Endothelial cell of umbilical vein (primary cell): Measurements from ENCODE around the gene ERBB3. TPM values are rescaled to one million over a fixed set of nuclear protein-coding genes. Genes with fewer than 3 reads are reported as not detected.

ENCODE experiments used
- BruUV-seq: library from RNA; stranded (reverse); fragments of 400-500 nt; replicated peaks from 2 replicates; lab custom pipeline; 2021; lab: Mats Ljungman, UMichigan
- CTCF ChIA-PET: fragments of 300-600, 350-600 bp; sonication (Branson Sonifier 250); formaldehyde crosslinking; loops from one replicate; lab custom pipeline; 2021; ENCODE audit warnings: antibody characterized with exemption, inconsistent platforms; lab: Charles Lee
- POLR2A ChIA-PET: fragments of 300-600, 350-600 bp; sonication (Branson Sonifier 250); formaldehyde crosslinking; loops from one replicate; lab custom pipeline; 2021; ENCODE audit warnings: antibody characterized with exemption, inconsistent platforms; lab: Charles Lee
- DNase-seq: peaks from one replicate; pipeline ENCODE4 v3.0.0-alpha.2; 2011; ENCODE audit warnings: low read depth, low spot score
- FAIRE-seq: peaks from 2 replicates; lab custom pipeline; 2011; peaks lifted over from hg19 to GRCh38; lab: Jason Lieb, UNC
- H2AFZ ChIP-seq: 2 replicates; pipeline ENCODE4 v1.6.0; 2012; ENCODE audit warnings: low read depth, low read length, control low read depth, inconsistent platforms
- H3K27ac ChIP-seq: 2 replicates; pipeline ENCODE4 v1.5.1; 2011; ENCODE audit warnings: low read depth, mild to moderate bottlenecking, control low read depth, low read length, moderate library complexity; ENCODE audit not compliant: insufficient read depth
- H3K27me3 ChIP-seq, 2 experiments: 2 replicates each; pipeline versions ENCODE4 v1.6.0 to v1.6.1; 2011; ENCODE audit warnings: low read length in 2 of 2, mixed read lengths in 1 of 2; ENCODE audit not compliant: control insufficient read depth in 2 of 2, insufficient read depth in 2 of 2
- H3K36me3 ChIP-seq, 2 experiments: 2 replicates in 1 of 2; 3 replicates in 1 of 2; pipeline ENCODE4 v1.5.1; 2011; ENCODE audit warnings: low read length in 2 of 2, mild to moderate bottlenecking in 1 of 2, moderate library complexity in 1 of 2; ENCODE audit not compliant: control insufficient read depth in 2 of 2, insufficient read depth in 2 of 2; ENCODE audit errors: extremely low read depth in 1 of 2
- H3K4me1 ChIP-seq: 3 replicates; pipeline ENCODE4 v1.5.1; 2011; ENCODE audit warnings: mild to moderate bottlenecking, low read length; ENCODE audit not compliant: control insufficient read depth, insufficient read depth; ENCODE audit errors: extremely low read depth
- H3K4me2 ChIP-seq: 2 replicates; pipeline ENCODE4 v1.6.1; 2011; ENCODE audit warnings: low read length, control low read depth, mixed read lengths; ENCODE audit not compliant: insufficient read depth
- H3K4me3 ChIP-seq, 3 experiments: fragments of 200-600 bp in 1 of 3; sonication (generic), shearing (Covaris generic) in 1 of 3; replicated peaks in 1 of 3; 2 replicates each; pipeline ENCODE4 v1.5.1; 2011 to 2016; ENCODE audit warnings: control low read depth in 3 of 3, low read length in 3 of 3, mild to moderate bottlenecking in 2 of 3, inconsistent platforms in 1 of 3, low read depth in 1 of 3, moderate library complexity in 1 of 3; ENCODE audit not compliant: insufficient read depth in 1 of 3
- H3K79me2 ChIP-seq: 2 replicates; pipeline ENCODE4 v1.6.0; 2012; ENCODE audit warnings: low read length, inconsistent platforms; ENCODE audit not compliant: control insufficient read depth, insufficient read depth
- H3K9ac ChIP-seq: replicated peaks from 2 replicates; pipeline ENCODE3; 2011; ENCODE audit warnings: low read length, control low read depth; ENCODE audit not compliant: insufficient read depth; ENCODE audit errors: extremely low read depth
- H3K9me1 ChIP-seq: replicated peaks from 3 replicates; pipeline ENCODE4 v1.6.0; 2011; ENCODE audit warnings: mild to moderate bottlenecking, low read length; ENCODE audit not compliant: control insufficient read depth, insufficient read depth; ENCODE audit errors: extremely low read depth
- H3K9me3 ChIP-seq: replicated peaks from 2 replicates; pipeline ENCODE4 v1.5.1; 2012; ENCODE audit warnings: low read length, inconsistent platforms; ENCODE audit not compliant: control insufficient read depth, insufficient read depth
- H4K20me1 ChIP-seq: replicated peaks from 2 replicates; pipeline ENCODE3; 2011; ENCODE audit warnings: mild to moderate bottlenecking, low read length; ENCODE audit not compliant: control insufficient read depth, insufficient read depth; ENCODE audit errors: extremely low read depth
- EZH2 ChIP-seq: IDR thresholded peaks from 2 replicates; pipeline ENCODE4 v1.6.1; 2012; ENCODE audit warnings: borderline replicate concordance, low read depth, mild to moderate bottlenecking, moderate library complexity, low read length, inconsistent platforms; ENCODE audit not compliant: severe bottlenecking
- FOS ChIP-seq: IDR thresholded peaks from 2 replicates; pipeline ENCODE4 v1.6.1; 2011; ENCODE audit warnings: mild to moderate bottlenecking, low read length, moderate library complexity, borderline replicate concordance; ENCODE audit not compliant: insufficient read depth
- GATA2 ChIP-seq: IDR thresholded peaks from 2 replicates; pipeline ENCODE4 v1.7.0; 2011; ENCODE audit warnings: low read depth, mild to moderate bottlenecking, moderate library complexity, mixed read lengths, low read length; ENCODE audit not compliant: insufficient read length, insufficient read depth
- JUN ChIP-seq: IDR thresholded peaks from 2 replicates; pipeline ENCODE4 v1.6.1; 2011; ENCODE audit warnings: borderline replicate concordance, low read depth; ENCODE audit not compliant: insufficient read length, insufficient read depth
- MYC ChIP-seq: IDR thresholded peaks from one replicate; pipeline ENCODE4 v1.6.1; 2011; ENCODE audit warnings: mild to moderate bottlenecking, low read depth, low read length
- POLR2A ChIP-seq: IDR thresholded peaks from 2 replicates; pipeline ENCODE4 v1.6.1; 2012; ENCODE audit warnings: low read depth, mild to moderate bottlenecking, control low read depth, low read length
- POLR2AphosphoS5 ChIP-seq: IDR thresholded peaks from 2 replicates; pipeline ENCODE4 v1.6.1; 2012; ENCODE audit warnings: low read depth, mild to moderate bottlenecking, control low read depth, low read length, moderate library complexity; ENCODE audit not compliant: insufficient read depth
- dilution Hi-C: fragments of 300-500 bp; cut with MboI; formaldehyde crosslinking; loops from one replicate; pipeline ENCODE4 v1.15.0; 2019; ENCODE audit warnings: low sequenced_read_pairs; ENCODE audit not compliant: extremely low pct_ligation_motif_present
- intact Hi-C: fragments of 100-400 bp; cut with micrococcal nuclease; formaldehyde crosslinking; loops from one replicate; pipeline ENCODE4 v1.10.0; 2022
- polyA plus RNA-seq, 4 experiments: library from polyadenylated mRNA; depleted of rRNA in 3 of 4; stranded (reverse) in 3 of 4; unstranded in 1 of 4; fragments of >200 nt; gene quantifications; 2 replicates each; pipeline versions ENCODE4 v1.2.1 to v1.2.3, GENCODE V29; 2011 to 2012; ENCODE audit warnings: missing spikeins in 1 of 4
- total RNA-seq: library from RNA; stranded (reverse); gene quantifications from 2 replicates; pipeline ENCODE4 v1.2.3, GENCODE V29; 2021
- TF ChIP-seq, protein P1 (sequence below), 2 donors: IDR thresholded peaks; 1 replicate in 1 of 2; 2 replicates in 1 of 2; pipeline ENCODE4 v1.5.1; 2011; ENCODE audit warnings: low read length in 2 of 2, mild to moderate bottlenecking in 2 of 2, moderate library complexity in 2 of 2, control low read depth in 1 of 2, inconsistent platforms in 1 of 2, low read depth in 1 of 2; ENCODE audit not compliant: insufficient read depth in 1 of 2; ENCODE audit errors: extremely low read depth in 1 of 2
- TF ChIP-seq, protein P2 (sequence below): IDR thresholded peaks from 2 replicates; pipeline ENCODE4 v1.6.1; 2011; ENCODE audit not compliant: insufficient read depth, insufficient read length

ERBB3 gene
- total and polyA plus RNA-seq, 2 donors (not counting 3 experiments of a cell fraction or from before 2014, with no cell fraction given) = 0.11 to 1.5 TPM

DNA sequence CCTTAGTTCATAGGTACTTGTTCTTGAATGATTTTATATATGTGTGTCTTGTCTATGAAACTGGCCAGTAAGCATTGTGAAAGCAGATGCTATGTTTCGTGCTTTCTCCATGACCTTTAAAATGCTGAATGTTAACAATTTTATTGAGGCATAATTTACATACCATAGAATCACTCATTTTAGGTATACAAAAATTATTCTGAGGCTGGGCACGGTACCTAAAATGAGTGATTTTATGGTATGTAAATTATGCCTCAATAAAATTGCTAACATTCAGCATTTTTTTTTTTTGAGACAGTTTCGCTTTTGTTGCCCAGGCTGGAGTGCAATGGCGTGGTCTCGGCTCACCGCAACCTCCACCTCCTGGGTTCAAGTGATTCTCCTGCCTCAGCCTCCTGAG is 54.9 kb downstream of the ERBB3 start:
- POLR2A ChIA-PET = no interaction called here
- Histone ChIP-seq H3K27me3 (no peaks in the 10 kb centered on the region), H4K20me1 (no peaks in the 10 kb centered on the region), H3K27ac (no peak overlapping the region), H3K36me3 (peaks cover 22 to 60% of the 10 kb centered on the region in 2 experiments), H3K4me3 (no peak overlapping the region), H3K4me1 (no peaks in the 10 kb centered on the region), H3K9me3 (no peaks in the 10 kb centered on the region), H3K4me2 (no peak overlapping the region), H2AFZ (no peak overlapping the region), H3K79me2 (peaks cover 6% of the 10 kb centered on the region), H3K9me1 (no peaks in the 10 kb centered on the region), H3K9ac (no peak overlapping the region)
- CTCF ChIA-PET = no interaction called here
- FAIRE-seq (no peak), DNase-seq (no peak)
- no TSS peak for BruUV-seq
- TF ChIP-seq FOS (no peak), GATA2 (no peak), POLR2A (no peak), EZH2 (no peak), MYC (no peak), JUN (no peak), POLR2AphosphoS5 (no peak)
- TF ChIP-seq, protein P1, sequence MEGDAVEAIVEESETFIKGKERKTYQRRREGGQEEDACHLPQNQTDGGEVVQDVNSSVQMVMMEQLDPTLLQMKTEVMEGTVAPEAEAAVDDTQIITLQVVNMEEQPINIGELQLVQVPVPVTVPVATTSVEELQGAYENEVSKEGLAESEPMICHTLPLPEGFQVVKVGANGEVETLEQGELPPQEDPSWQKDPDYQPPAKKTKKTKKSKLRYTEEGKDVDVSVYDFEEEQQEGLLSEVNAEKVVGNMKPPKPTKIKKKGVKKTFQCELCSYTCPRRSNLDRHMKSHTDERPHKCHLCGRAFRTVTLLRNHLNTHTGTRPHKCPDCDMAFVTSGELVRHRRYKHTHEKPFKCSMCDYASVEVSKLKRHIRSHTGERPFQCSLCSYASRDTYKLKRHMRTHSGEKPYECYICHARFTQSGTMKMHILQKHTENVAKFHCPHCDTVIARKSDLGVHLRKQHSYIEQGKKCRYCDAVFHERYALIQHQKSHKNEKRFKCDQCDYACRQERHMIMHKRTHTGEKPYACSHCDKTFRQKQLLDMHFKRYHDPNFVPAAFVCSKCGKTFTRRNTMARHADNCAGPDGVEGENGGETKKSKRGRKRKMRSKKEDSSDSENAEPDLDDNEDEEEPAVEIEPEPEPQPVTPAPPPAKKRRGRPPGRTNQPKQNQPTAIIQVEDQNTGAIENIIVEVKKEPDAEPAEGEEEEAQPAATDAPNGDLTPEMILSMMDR (IDR thresholded peaks at IDR 0.05; ENCODE audit: extremely low read depth in 1 of 2, insufficient read depth in 1 of 2, low read depth in 1 of 2, low read length in 2 of 2) = no peak
- TF ChIP-seq, protein P2, sequence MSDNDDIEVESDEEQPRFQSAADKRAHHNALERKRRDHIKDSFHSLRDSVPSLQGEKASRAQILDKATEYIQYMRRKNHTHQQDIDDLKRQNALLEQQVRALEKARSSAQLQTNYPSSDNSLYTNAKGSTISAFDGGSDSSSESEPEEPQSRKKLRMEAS = no peak
- intact Hi-C loops (no loop called here), dilution Hi-C loops (no loop called here)
